ENCODE results near the gene DOC2A. TPM values are rescaled to one million over a fixed set of nuclear protein-coding genes. Genes with fewer than 3 reads are reported as not detected.

Gene DOC2A
- total RNA-seq, 1 donor from 2014 or later = 0.52 TPM

DNA sequence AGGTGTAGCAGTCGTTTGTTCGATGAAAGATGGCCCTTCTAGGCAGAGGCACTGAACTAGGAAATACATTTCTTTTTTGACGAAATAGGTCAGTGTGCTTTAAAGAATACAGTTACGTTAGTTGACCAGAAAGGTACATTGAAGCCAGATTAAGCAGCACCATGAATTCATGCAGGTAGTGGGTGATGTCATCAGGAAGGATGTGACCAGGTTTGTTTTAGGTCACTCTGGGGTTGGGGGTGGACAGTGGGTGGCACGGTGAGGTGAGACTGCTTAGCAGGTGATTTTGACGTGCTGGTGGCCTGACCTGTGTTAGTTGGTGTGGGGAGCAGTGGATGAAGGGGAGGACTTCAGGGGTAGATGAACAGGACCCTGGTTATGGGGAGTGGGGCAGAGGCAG, 11.2 kb downstream of the DOC2A start:
- H3K4me3 ChIP-seq (ENCODE audit: low read length in 3 of 3) = no peak overlapping the region
- peaks cover 14 to 22% (median 14%) of the 10 kb centered on the region in 3 donors for H3K4me1 ChIP-seq (ENCODE audit: control insufficient read depth in 3 of 3, insufficient read depth in 3 of 3, low read length in 3 of 3)
- H3K9me3 ChIP-seq (ENCODE audit: control insufficient read depth in 3 of 3, low read length in 3 of 3) = no peaks in the 10 kb centered on the region
- H3K36me3 ChIP-seq (ENCODE audit: control insufficient read depth in 3 of 3, insufficient read depth in 3 of 3, low read length in 3 of 3) = peaks cover 10 to 25% (median 14%) of the 10 kb centered on the region in 3 donors
- H3K9ac ChIP-seq (ENCODE audit: low read depth in 1 of 3, low read length in 3 of 3) = no peak overlapping the region
- no peak overlapping the region for H3K27ac ChIP-seq (ENCODE audit: low read depth, low read length)
- peaks cover 0 to 3% (median 0%) of the 10 kb centered on the region in 3 donors for H3K27me3 ChIP-seq (ENCODE audit: control insufficient read depth in 3 of 3, insufficient read depth in 3 of 3, low read length in 3 of 3)

- peak overlapping the region; percentile 95 to 97 (median 96) for H3K9ac ChIP-seq (ENCODE audit: low read depth in 1 of 3, low read length in 3 of 3)
- peaks cover 0 to 3% (median 0%) of the 10 kb centered on the region in 3 donors for H3K27me3 ChIP-seq (ENCODE audit: control insufficient read depth in 3 of 3, insufficient read depth in 3 of 3, low read length in 3 of 3)
- H3K27ac ChIP-seq (ENCODE audit: low read depth, low read length) = peak overlapping the region; percentile 99
- peak overlapping the region; percentile 77 to 98 (median 96) for H3K4me3 ChIP-seq (ENCODE audit: low read length in 3 of 3)
- H3K36me3 ChIP-seq (ENCODE audit: control insufficient read depth in 3 of 3, insufficient read depth in 3 of 3, low read length in 3 of 3) = peaks cover 26 to 37% (median 29%) of the 10 kb centered on the region in 3 donors
- peaks cover 18 to 34% (median 20%) of the 10 kb centered on the region in 3 donors for H3K4me1 ChIP-seq (ENCODE audit: control insufficient read depth in 3 of 3, insufficient read depth in 3 of 3, low read length in 3 of 3)
- no peaks in the 10 kb centered on the region for H3K9me3 ChIP-seq (ENCODE audit: control insufficient read depth in 3 of 3, low read length in 3 of 3)
Measured at GRCh38 chr16:29996766-29997250, 14.0 kb downstream of the DOC2A start.

DNA sequence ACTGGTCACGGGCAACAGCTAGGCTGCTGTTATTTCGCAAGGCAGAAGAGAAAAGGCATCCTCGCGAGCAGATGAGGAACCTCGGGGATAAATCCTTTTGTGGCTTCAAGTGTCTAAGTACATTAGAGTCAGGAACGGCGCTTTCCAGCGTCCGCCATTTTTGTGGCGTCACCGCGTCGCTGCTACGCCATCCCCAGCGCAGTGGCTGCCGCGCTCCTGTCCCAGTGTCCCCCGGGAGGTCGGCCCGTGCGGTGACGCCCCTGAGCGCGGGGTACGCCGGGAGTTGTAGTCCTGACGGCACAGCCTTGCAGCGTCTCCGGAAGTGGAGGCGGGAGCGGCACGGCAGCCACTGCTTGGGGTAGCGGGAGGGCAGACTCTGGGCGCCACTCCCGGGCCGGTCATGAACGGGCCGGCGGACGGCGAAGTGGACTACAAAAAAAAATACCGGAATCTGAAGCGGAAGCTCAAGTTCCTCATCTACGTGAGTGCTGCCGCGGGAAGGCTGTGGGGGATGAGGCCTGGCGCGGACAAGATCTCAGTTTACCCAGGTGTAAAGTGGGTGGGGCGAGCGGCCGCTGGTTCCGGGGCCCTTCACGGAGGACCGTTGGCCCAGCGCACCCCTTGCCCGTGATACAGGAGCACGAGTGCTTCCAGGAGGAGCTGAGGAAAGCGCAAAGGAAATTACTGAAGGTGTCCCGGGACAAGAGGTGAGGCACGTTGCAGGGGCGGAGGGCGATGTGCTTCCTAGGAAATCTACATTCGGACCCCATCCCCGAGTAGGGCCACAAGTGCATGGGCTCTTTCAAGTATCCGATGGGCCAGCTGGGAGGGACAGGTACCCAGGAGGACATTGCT, 14.7 kb downstream of the DOC2A start, which contains the start of gene INO80E:
INO80E (plus strand) TSS at position 331 of the 855 bp plus-strand sequence; CDS start at position 401, 70 bp downstream.
- peak within 1 kb of the TSS; percentile 95 to 97 (median 96) for H3K9ac ChIP-seq (ENCODE audit: low read depth in 1 of 3, low read length in 3 of 3)
- H3K4me1 ChIP-seq (ENCODE audit: control insufficient read depth in 3 of 3, insufficient read depth in 3 of 3, low read length in 3 of 3) = peaks cover 18 to 34% (median 20%) of the 10 kb centered on the region in 3 donors
- H3K9me3 ChIP-seq (ENCODE audit: control insufficient read depth in 3 of 3, low read length in 3 of 3) = no peaks in the 10 kb centered on the region
- peaks cover 31 to 35% (median 33%) of the 10 kb centered on the region in 3 donors for H3K36me3 ChIP-seq (ENCODE audit: control insufficient read depth in 3 of 3, insufficient read depth in 3 of 3, low read length in 3 of 3)
- H3K27ac ChIP-seq (ENCODE audit: low read depth, low read length) = peak within 1 kb of the TSS; percentile 99
- peak within 1 kb of the TSS; percentile 77 to 98 (median 96) for H3K4me3 ChIP-seq (ENCODE audit: low read length in 3 of 3)
- peaks cover 0 to 3% (median 0%) of the 10 kb centered on the region in 3 donors for H3K27me3 ChIP-seq (ENCODE audit: control insufficient read depth in 3 of 3, insufficient read depth in 3 of 3, low read length in 3 of 3)

GRCh38 chr16:29995324-29995910, 15.4 kb downstream of the DOC2A start, which contains the start of gene HIRIP3:
Gene HIRIP3 (minus strand): TSS chr16:29995617. CDS start chr16:29995605, 12 bp downstream.
- no peaks in the 10 kb centered on the region for H3K9me3 ChIP-seq (ENCODE audit: control insufficient read depth in 3 of 3, low read length in 3 of 3)
- peaks cover 0 to 3% (median 0%) of the 10 kb centered on the region in 3 donors for H3K27me3 ChIP-seq (ENCODE audit: control insufficient read depth in 3 of 3, insufficient read depth in 3 of 3, low read length in 3 of 3)
- H3K4me1 ChIP-seq (ENCODE audit: control insufficient read depth in 3 of 3, insufficient read depth in 3 of 3, low read length in 3 of 3) = peaks cover 18 to 34% (median 20%) of the 10 kb centered on the region in 3 donors
- H3K4me3 ChIP-seq (ENCODE audit: low read length in 3 of 3) = peak within 1 kb of the TSS; percentile 77 to 98 (median 96)
- peak within 1 kb of the TSS; percentile 99 for H3K27ac ChIP-seq (ENCODE audit: low read depth, low read length)
- H3K9ac ChIP-seq (ENCODE audit: low read depth in 1 of 3, low read length in 3 of 3) = peak within 1 kb of the TSS; percentile 95 to 97 (median 96)
- H3K36me3 ChIP-seq (ENCODE audit: control insufficient read depth in 3 of 3, insufficient read depth in 3 of 3, low read length in 3 of 3) = peaks cover 31 to 38% (median 37%) of the 10 kb centered on the region in 3 donors

- Histone ChIP-seq H3K4me3 (ENCODE audit: low read length in 3 of 3) (peak overlapping the region; percentile 77 to 98 (median 96)), H3K27ac (ENCODE audit: low read depth, low read length) (peak overlapping the region; percentile 99), H3K36me3 (ENCODE audit: control insufficient read depth in 3 of 3, insufficient read depth in 3 of 3, low read length in 3 of 3) (peaks cover 32 to 42% (median 36%) of the 10 kb centered on the region in 3 donors), H3K27me3 (ENCODE audit: control insufficient read depth in 3 of 3, insufficient read depth in 3 of 3, low read length in 3 of 3) (peaks cover 0 to 3% (median 0%) of the 10 kb centered on the region in 3 donors), H3K9me3 (ENCODE audit: control insufficient read depth in 3 of 3, low read length in 3 of 3) (no peaks in the 10 kb centered on the region), H3K9ac (ENCODE audit: low read depth in 1 of 3, low read length in 3 of 3) (peak overlapping the region; percentile 95 to 97 (median 96)), H3K4me1 (ENCODE audit: control insufficient read depth in 3 of 3, insufficient read depth in 3 of 3, low read length in 3 of 3) (peaks cover 18 to 34% (median 20%) of the 10 kb centered on the region in 3 donors)
Measured at GRCh38 chr16:29994600-29995323, 16.1 kb downstream of the DOC2A start.

- H3K27ac ChIP-seq (ENCODE audit: low read depth, low read length) = peak overlapping the region; percentile 99
- peaks cover 18 to 34% (median 20%) of the 10 kb centered on the region in 3 donors for H3K4me1 ChIP-seq (ENCODE audit: control insufficient read depth in 3 of 3, insufficient read depth in 3 of 3, low read length in 3 of 3)
- no peaks in the 10 kb centered on the region for H3K9me3 ChIP-seq (ENCODE audit: control insufficient read depth in 3 of 3, low read length in 3 of 3)
- peak overlapping the region; percentile 95 to 97 (median 96) for H3K9ac ChIP-seq (ENCODE audit: low read depth in 1 of 3, low read length in 3 of 3)
- peak overlapping the region; percentile 77 to 98 (median 96) for H3K4me3 ChIP-seq (ENCODE audit: low read length in 3 of 3)
- peaks cover 36 to 47% (median 37%) of the 10 kb centered on the region in 3 donors for H3K36me3 ChIP-seq (ENCODE audit: control insufficient read depth in 3 of 3, insufficient read depth in 3 of 3, low read length in 3 of 3)
- H3K27me3 ChIP-seq (ENCODE audit: control insufficient read depth in 3 of 3, insufficient read depth in 3 of 3, low read length in 3 of 3) = peaks cover 0 to 3% (median 0%) of the 10 kb centered on the region in 3 donors
Measured at GRCh38 chr16:29993903-29994599, 16.8 kb downstream of the DOC2A start.

GRCh38 chr16:29993191-29993902, 17.5 kb downstream of the DOC2A start:
- Histone ChIP-seq H3K27ac (ENCODE audit: low read depth, low read length) (no peak overlapping the region), H3K9ac (ENCODE audit: low read depth in 1 of 3, low read length in 3 of 3) (no peak overlapping the region), H3K9me3 (ENCODE audit: control insufficient read depth in 3 of 3, low read length in 3 of 3) (no peaks in the 10 kb centered on the region), H3K4me1 (ENCODE audit: control insufficient read depth in 3 of 3, insufficient read depth in 3 of 3, low read length in 3 of 3) (peaks cover 18 to 34% (median 20%) of the 10 kb centered on the region in 3 donors), H3K27me3 (ENCODE audit: control insufficient read depth in 3 of 3, insufficient read depth in 3 of 3, low read length in 3 of 3) (peaks cover 0 to 3% (median 0%) of the 10 kb centered on the region in 3 donors), H3K4me3 (ENCODE audit: low read length in 3 of 3) (no peak overlapping the region), H3K36me3 (ENCODE audit: control insufficient read depth in 3 of 3, insufficient read depth in 3 of 3, low read length in 3 of 3) (peaks cover 41 to 54% (median 44%) of the 10 kb centered on the region in 3 donors)

- Histone ChIP-seq H3K27me3 (ENCODE audit: control insufficient read depth in 3 of 3, insufficient read depth in 3 of 3, low read length in 3 of 3) (peaks cover 0 to 3% (median 0%) of the 10 kb centered on the region in 3 donors), H3K27ac (ENCODE audit: low read depth, low read length) (no peak overlapping the region), H3K36me3 (ENCODE audit: control insufficient read depth in 3 of 3, insufficient read depth in 3 of 3, low read length in 3 of 3) (peaks cover 47 to 58% (median 49%) of the 10 kb centered on the region in 3 donors), H3K9ac (ENCODE audit: low read depth in 1 of 3, low read length in 3 of 3) (no peak overlapping the region), H3K4me3 (ENCODE audit: low read length in 3 of 3) (no peak overlapping the region), H3K4me1 (ENCODE audit: control insufficient read depth in 3 of 3, insufficient read depth in 3 of 3, low read length in 3 of 3) (peaks cover 18 to 34% (median 20%) of the 10 kb centered on the region in 3 donors), H3K9me3 (ENCODE audit: control insufficient read depth in 3 of 3, low read length in 3 of 3) (no peaks in the 10 kb centered on the region)
Measured at GRCh38 chr16:29992344-29992967, 18.4 kb downstream of the DOC2A start.

Measured in skeletal muscle tissue (tissue), 4 donors.